PC-3 (cell line): Measurements from ENCODE around the gene STXBP1.

Experiments used
- CTCF ChIP-seq: fragments of 300-600 bp; sonication (generic); conservative IDR thresholded peaks from 2 replicates; pipeline ENCODE4 v1.5.1; 2017; ENCODE audit warnings: antibody characterized with exemption, low read depth, mild to moderate bottlenecking, low read length
- EZH2 ChIP-seq: fragments of 300-600 bp; sonication (generic); IDR thresholded peaks from one replicate; pipeline ENCODE4 v1.6.1; 2017; ENCODE audit warnings: antibody characterized with exemption, mild to moderate bottlenecking, low read length; ENCODE audit not compliant: unreplicated experiment
- EZH2phosphoT487 ChIP-seq: fragments of 300-600 bp; sonication (generic); IDR thresholded peaks from 2 replicates; pipeline ENCODE4 v1.6.1; 2018; ENCODE audit warnings: mild to moderate bottlenecking, antibody characterized with exemption, low read length, borderline replicate concordance

GRCh38 chr9:127562279-127562796, 49.7 kb upstream of the STXBP1 start:
- TF ChIP-seq CTCF (no peak), EZH2 (no peak), EZH2phosphoT487 (no peak)
